Left forelimb (tissue), 1 donor: ENCODE measurements around the gene RAB11FIP3.
"Not testable (repeated sequence)": the region's sequence is repeated elsewhere in the genome, so short reads cannot be mapped to it uniquely, and the experiment has no call there.

ENCODE experiments used
- DNase-seq: peaks from one replicate; pipeline ENCODE4 v3.0.0-alpha.2; 2018; ENCODE audit warnings: low spot score

The RAB11FIP3 gene

GRCh38 chr16:467249-467871 is 41.9 kb downstream of the RAB11FIP3 start:
- not testable (repeated sequence) for DNase-seq

GRCh38 chr16:468068-468821 is 42.8 kb downstream of the RAB11FIP3 start:
- DNase-seq = no peak

GRCh38 chr16:469459-469858 is 44.0 kb downstream of the RAB11FIP3 start:
- DNase-seq = not testable (repeated sequence)

GRCh38 chr16:470418-470817 is 45.0 kb downstream of the RAB11FIP3 start:
- no peak for DNase-seq

- peak; percentile 74 for DNase-seq
These were observed 46.1 kb downstream of the RAB11FIP3 start for GRCh38 chr16:471353-472198.

GRCh38 chr16:472199-472504 is 46.7 kb downstream of the RAB11FIP3 start:
- DNase-seq = no peak

- DNase-seq = no peak
These were observed 47.9 kb downstream of the RAB11FIP3 start for GRCh38 chr16:473046-474043.

GRCh38 chr16:474420-475122 is 49.1 kb downstream of the RAB11FIP3 start:
- no peak for DNase-seq

GRCh38 chr16:476039-476438 is 50.6 kb downstream of the RAB11FIP3 start:
- DNase-seq = no peak

- DNase-seq = no peak
These were observed 52.1 kb downstream of the RAB11FIP3 start for GRCh38 chr16:477301-478157.

- not testable (repeated sequence) for DNase-seq
These were observed 52.8 kb downstream of the RAB11FIP3 start for GRCh38 chr16:478287-478686.

GRCh38 chr16:482468-483185 is 57.2 kb downstream of the RAB11FIP3 start:
- no peak for DNase-seq

- no peak for DNase-seq
These were observed 58.1 kb downstream of the RAB11FIP3 start for GRCh38 chr16:483341-484075.

- DNase-seq = no peak
These were observed 64.2 kb downstream of the RAB11FIP3 start for GRCh38 chr16:489606-490005.

GRCh38 chr16:490768-491167 is 65.3 kb downstream of the RAB11FIP3 start:
- DNase-seq = no peak

- DNase-seq = no peak
These were observed 65.9 kb downstream of the RAB11FIP3 start for GRCh38 chr16:491220-491919.

GRCh38 chr16:492211-492875 is 66.9 kb downstream of the RAB11FIP3 start:
- DNase-seq = no peak
